Glutamatergic neuron (in vitro differentiated cells): Measurements from ENCODE around the gene GPATCH4. TPM values are rescaled to one million over a fixed set of nuclear protein-coding genes. Genes with fewer than 3 reads are reported as not detected.
"Not testable (repeated sequence)": the region's sequence is repeated elsewhere in the genome, so short reads cannot be mapped to it uniquely, and the experiment has no call there.

ENCODE experiments used
- DNase-seq: peaks from one replicate; pipeline ENCODE4 v3.0.0; 2022
- H3K27ac Mint-ChIP-seq: one replicate; pipeline ENCODE4 v1.8.0; 2020; ENCODE audit warnings: mild to moderate bottlenecking, mixed read lengths, inconsistent platforms; ENCODE audit not compliant: unreplicated experiment
- H3K27me3 Mint-ChIP-seq: one replicate; pipeline ENCODE4 v1.8.0; 2020; ENCODE audit warnings: mild to moderate bottlenecking, moderate library complexity, mixed read lengths, inconsistent platforms; ENCODE audit not compliant: unreplicated experiment
- H3K36me3 Mint-ChIP-seq: one replicate; pipeline ENCODE4 v1.8.0; 2020; ENCODE audit warnings: mild to moderate bottlenecking, mixed read lengths, inconsistent platforms; ENCODE audit not compliant: unreplicated experiment
- H3K4me1 Mint-ChIP-seq: one replicate; pipeline ENCODE4 v1.8.0; 2020; ENCODE audit warnings: mild to moderate bottlenecking, low read depth, mixed read lengths, inconsistent platforms; ENCODE audit not compliant: unreplicated experiment
- H3K4me3 Mint-ChIP-seq: one replicate; pipeline ENCODE4 v1.8.0; 2020; ENCODE audit warnings: mild to moderate bottlenecking, mixed read lengths, inconsistent platforms; ENCODE audit not compliant: unreplicated experiment
- H3K9me3 Mint-ChIP-seq: one replicate; pipeline ENCODE4 v1.8.0; 2020; ENCODE audit warnings: mild to moderate bottlenecking, moderate library complexity, mixed read lengths, inconsistent platforms; ENCODE audit not compliant: unreplicated experiment
- CTCF ChIP-seq: fragments of 200-600 bp; sonication (generic); IDR thresholded peaks from one replicate; pipeline ENCODE4 v1.5.0; 2021; ENCODE audit not compliant: partially characterized antibody, unreplicated experiment
- total RNA-seq: library from RNA; stranded (reverse); fragmentation: NEBNext Ultra II Directional; extraction: Animal tissue kit (Norgen Biotek cat#: 25700); gene quantifications from one replicate; pipeline ENCODE4 v1.2.1, GENCODE V29; 2021; ENCODE audit not compliant: unreplicated experiment

Gene GPATCH4
- total RNA-seq, 1 donor from 2014 or later: 13.2 TPM

- H3K4me3 Mint-ChIP-seq: peak within 1 kb of the TSS; percentile 87
- peaks cover 8% of the 10 kb centered on the region for H3K9me3 Mint-ChIP-seq
- DNase-seq: peak; percentile 73
- no peak for TF ChIP-seq CTCF
- H3K27me3 Mint-ChIP-seq: peaks cover 9% of the 10 kb centered on the region
- H3K27ac Mint-ChIP-seq: peak within 1 kb of the TSS; percentile 62
- H3K4me1 Mint-ChIP-seq: peaks cover 2% of the 10 kb centered on the region
- H3K36me3 Mint-ChIP-seq: no peaks in the 10 kb centered on the region
Observed at GRCh38 chr1:156591432-156592157, 9.7 kb downstream of the GPATCH4 start, which contains the start of gene NAXE. TSS of gene NAXE (plus strand) at chr1:156591776. CDS start at chr1:156591805, 29 bp downstream.

- H3K4me3 Mint-ChIP-seq: peak overlapping the region; percentile 87
Observed at GRCh38 chr1:156591181-156591431, 10.2 kb downstream of the GPATCH4 start.

GRCh38 chr1:156590326-156591180 is 10.7 kb downstream of the GPATCH4 start:
- no peak for DNase-seq
- Mint-ChIP-seq H3K27me3 (peaks cover 7% of the 10 kb centered on the region), H3K4me3 (peak overlapping the region; percentile 87), H3K27ac (no peak overlapping the region), H3K9me3 (peaks cover 8% of the 10 kb centered on the region), H3K4me1 (peaks cover 2% of the 10 kb centered on the region), H3K36me3 (no peaks in the 10 kb centered on the region)
- TF ChIP-seq CTCF: no peak

More at GRCh38 chr1:156591181-156591431, 10.2 kb downstream of the GPATCH4 start:
- Mint-ChIP-seq H3K27me3 (peaks cover 9% of the 10 kb centered on the region), H3K36me3 (no peaks in the 10 kb centered on the region), H3K4me1 (peaks cover 2% of the 10 kb centered on the region), H3K27ac (peak overlapping the region; percentile 62), H3K9me3 (peaks cover 8% of the 10 kb centered on the region)
- no peak for DNase-seq
- no peak for TF ChIP-seq CTCF

GRCh38 chr1:156589546-156589945 is 11.7 kb downstream of the GPATCH4 start:
- Mint-ChIP-seq H3K9me3 (peaks cover 5% of the 10 kb centered on the region), H3K27ac (no peak overlapping the region), H3K4me1 (peaks cover 2% of the 10 kb centered on the region), H3K36me3 (no peaks in the 10 kb centered on the region), H3K27me3 (peaks cover 6% of the 10 kb centered on the region), H3K4me3 (no peak overlapping the region)
- TF ChIP-seq CTCF: no peak
- DNase-seq: no peak

- H3K4me3 Mint-ChIP-seq, H3K36me3 Mint-ChIP-seq, DNase-seq, H3K9me3 Mint-ChIP-seq, H3K27ac Mint-ChIP-seq, H3K27me3 Mint-ChIP-seq, H3K4me1 Mint-ChIP-seq: not testable (repeated sequence)
Observed at GRCh38 chr1:156587927-156588326, 13.4 kb downstream of the GPATCH4 start.
